ENCODE results near the gene LRRTM1. TPM values are rescaled to one million over a fixed set of nuclear protein-coding genes. Genes with fewer than 3 reads are reported as not detected.

LRRTM1 gene
- total RNA-seq, 1 donor from 2014 or later = 2.5 TPM

- no peak overlapping the region for H3K4me3 ChIP-seq (ENCODE audit: low read depth, low read length)
- DNase-seq (ENCODE audit: low read depth) = no peak
- no peaks in the 10 kb centered on the region for H3K36me3 ChIP-seq (ENCODE audit: control insufficient read depth, insufficient read depth, low read length)
- peaks cover 38% of the 10 kb centered on the region for H3K27me3 ChIP-seq (ENCODE audit: control insufficient read depth, insufficient read depth, low read length)
- no peak for TF ChIP-seq CTCF (IDR thresholded peaks at IDR 0.05; ENCODE audit: insufficient read depth, low read length, poor library complexity, severe bottlenecking)
These were observed 2.6 kb downstream of the LRRTM1 start for GRCh38 chr2:80302001-80302313.

- H3K27me3 ChIP-seq (ENCODE audit: control insufficient read depth, insufficient read depth, low read length) = peaks cover 38% of the 10 kb centered on the region
These were observed 3.6 kb downstream of the LRRTM1 start for GRCh38 chr2:80300954-80301353.

GRCh38 chr2:80300346-80300745 lies 4.2 kb downstream of the LRRTM1 start:
- no peak overlapping the region for H3K4me3 ChIP-seq (ENCODE audit: low read depth, low read length)
- peaks cover 36% of the 10 kb centered on the region for H3K27me3 ChIP-seq (ENCODE audit: control insufficient read depth, insufficient read depth, low read length)

More at GRCh38 chr2:80300954-80301353, 3.6 kb downstream of the LRRTM1 start:
- DNase-seq (ENCODE audit: low read depth) = no peak
- Histone ChIP-seq H3K36me3 (ENCODE audit: control insufficient read depth, insufficient read depth, low read length) (no peaks in the 10 kb centered on the region), H3K4me3 (ENCODE audit: low read depth, low read length) (no peak overlapping the region)
- no peak for TF ChIP-seq CTCF (IDR thresholded peaks at IDR 0.05; ENCODE audit: insufficient read depth, low read length, poor library complexity, severe bottlenecking)

GRCh38 chr2:80299661-80300060 lies 4.9 kb downstream of the LRRTM1 start:
- no peak for DNase-seq (ENCODE audit: low read depth)
- TF ChIP-seq CTCF (IDR thresholded peaks at IDR 0.05; ENCODE audit: insufficient read depth, low read length, poor library complexity, severe bottlenecking) = no peak
- no peak overlapping the region for H3K4me3 ChIP-seq (ENCODE audit: low read depth, low read length)
- H3K27me3 ChIP-seq (ENCODE audit: control insufficient read depth, insufficient read depth, low read length) = peaks cover 32% of the 10 kb centered on the region
- no peaks in the 10 kb centered on the region for H3K36me3 ChIP-seq (ENCODE audit: control insufficient read depth, insufficient read depth, low read length)

More at GRCh38 chr2:80300346-80300745, 4.2 kb downstream of the LRRTM1 start:
- no peaks in the 10 kb centered on the region for H3K36me3 ChIP-seq (ENCODE audit: control insufficient read depth, insufficient read depth, low read length)
- no peak for TF ChIP-seq CTCF (IDR thresholded peaks at IDR 0.05; ENCODE audit: insufficient read depth, low read length, poor library complexity, severe bottlenecking)
- no peak for DNase-seq (ENCODE audit: low read depth)

GRCh38 chr2:80298954-80299353 lies 5.6 kb downstream of the LRRTM1 start:
- Histone ChIP-seq H3K36me3 (ENCODE audit: control insufficient read depth, insufficient read depth, low read length) (no peaks in the 10 kb centered on the region), H3K27me3 (ENCODE audit: control insufficient read depth, insufficient read depth, low read length) (peaks cover 28% of the 10 kb centered on the region), H3K4me3 (ENCODE audit: low read depth, low read length) (no peak overlapping the region)
- DNase-seq (ENCODE audit: low read depth) = no peak
- no peak for TF ChIP-seq CTCF (IDR thresholded peaks at IDR 0.05; ENCODE audit: insufficient read depth, low read length, poor library complexity, severe bottlenecking)

- TF ChIP-seq CTCF (IDR thresholded peaks at IDR 0.05; ENCODE audit: insufficient read depth, low read length, poor library complexity, severe bottlenecking) = no peak
- Histone ChIP-seq H3K36me3 (ENCODE audit: control insufficient read depth, insufficient read depth, low read length) (no peaks in the 10 kb centered on the region), H3K4me3 (ENCODE audit: low read depth, low read length) (no peak overlapping the region), H3K27me3 (ENCODE audit: control insufficient read depth, insufficient read depth, low read length) (no peaks in the 10 kb centered on the region)
- no peak for DNase-seq (ENCODE audit: low read depth)
These were observed 11.5 kb downstream of the LRRTM1 start for GRCh38 chr2:80293039-80293438.

Data from kidney epithelial cell (primary cell).